HG02885 (cell line): ENCODE data around the gene ADGRG1.
A peak's percentile ranks its signal among the peaks of the same experiment; 100 is the strongest.

Source experiments
- ATAC-seq: cut with Tn5 transposase; IDR thresholded peaks from one replicate; pipeline ENCODE4 v1.9.1; 2021; ENCODE audit warnings: mild to moderate bottlenecking; ENCODE audit not compliant: unreplicated experiment, poor library complexity

The ADGRG1 gene

DNA sequence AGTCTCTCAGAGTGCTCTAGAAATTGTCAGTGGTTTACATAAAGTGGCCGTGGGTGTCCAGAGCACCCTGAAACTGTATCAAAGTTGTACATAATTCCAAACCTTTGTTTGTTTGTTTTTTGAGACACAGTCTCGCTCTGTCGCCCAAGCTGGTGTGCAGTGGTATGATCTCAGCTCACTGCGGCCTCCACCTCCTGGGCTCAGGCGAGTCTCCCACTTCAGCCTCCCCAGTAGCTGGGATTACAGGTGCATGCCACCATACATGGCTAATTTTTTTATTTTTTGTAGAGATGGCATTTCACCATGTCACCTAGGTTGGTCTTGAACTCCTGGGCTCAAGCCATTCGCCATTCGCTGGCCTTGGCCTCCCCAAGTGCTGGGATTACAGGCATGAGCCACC, 24.3 kb upstream of the ADGRG1 start:
- ATAC-seq, result no peak

DNA sequence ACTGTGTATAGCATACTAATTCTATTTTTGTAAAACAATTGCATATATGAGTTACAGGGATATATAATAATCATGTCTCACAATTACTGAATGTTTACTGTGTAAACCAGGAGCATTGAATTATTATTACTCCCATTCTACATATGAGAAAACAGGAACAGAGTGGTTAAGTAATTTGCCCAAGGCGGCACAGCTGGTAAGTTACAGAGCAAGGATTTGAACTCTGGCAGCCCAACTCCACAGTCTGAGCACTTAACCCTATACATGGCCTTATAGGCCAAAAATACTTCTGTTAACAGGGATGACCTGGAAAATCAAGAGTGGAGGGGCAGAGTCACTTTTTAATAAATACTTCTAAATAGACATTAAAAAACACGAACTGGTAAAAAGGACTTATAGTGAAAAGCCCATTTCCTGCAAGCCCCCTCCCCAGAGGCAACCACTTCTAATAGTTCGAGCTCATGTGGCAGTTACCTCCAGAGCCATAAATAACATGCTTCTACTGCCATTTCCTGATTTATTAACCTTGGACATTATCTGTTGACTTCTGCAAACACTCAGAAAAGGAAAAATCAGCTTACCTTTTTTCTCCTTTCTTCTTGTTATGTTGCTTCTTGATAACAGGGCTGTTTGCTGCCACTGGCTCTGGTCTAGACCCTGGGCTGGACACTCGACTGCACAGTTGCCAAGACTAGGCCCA, 22.1 kb upstream of the ADGRG1 start:
- ATAC-seq, result no peak

DNA sequence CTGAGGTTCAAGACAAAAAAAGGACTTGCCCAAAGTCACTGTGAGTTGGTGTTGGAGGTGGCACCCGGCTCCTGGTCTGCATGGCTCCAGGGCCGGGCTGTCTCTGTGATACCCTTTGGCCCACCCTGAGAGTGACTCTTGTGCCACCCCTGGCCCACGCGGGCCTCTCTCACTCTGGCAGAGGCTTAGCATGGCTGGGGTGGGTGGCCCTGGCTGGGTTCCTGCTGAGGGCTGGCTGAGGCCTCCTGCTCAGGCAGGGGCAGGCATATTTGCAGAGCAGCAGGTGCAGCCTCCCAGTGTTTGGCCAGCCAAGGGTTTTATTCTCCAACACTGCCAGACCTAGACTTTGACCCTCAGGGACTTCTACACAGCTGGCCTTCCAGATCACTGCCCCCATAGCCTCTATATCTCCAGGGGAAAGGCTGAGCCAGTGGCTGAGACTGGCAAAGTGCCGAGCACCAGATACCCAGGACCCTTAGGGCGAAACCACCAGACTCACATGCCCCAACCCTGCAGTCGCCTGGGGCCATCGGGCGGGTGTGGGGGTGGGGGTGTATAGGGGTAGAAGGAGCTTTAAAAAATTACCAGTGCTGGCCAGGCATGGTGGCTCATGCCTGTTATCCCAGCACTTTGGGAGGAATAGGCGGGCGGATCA, 21.5 kb upstream of the ADGRG1 start:
- no peak for ATAC-seq

DNA sequence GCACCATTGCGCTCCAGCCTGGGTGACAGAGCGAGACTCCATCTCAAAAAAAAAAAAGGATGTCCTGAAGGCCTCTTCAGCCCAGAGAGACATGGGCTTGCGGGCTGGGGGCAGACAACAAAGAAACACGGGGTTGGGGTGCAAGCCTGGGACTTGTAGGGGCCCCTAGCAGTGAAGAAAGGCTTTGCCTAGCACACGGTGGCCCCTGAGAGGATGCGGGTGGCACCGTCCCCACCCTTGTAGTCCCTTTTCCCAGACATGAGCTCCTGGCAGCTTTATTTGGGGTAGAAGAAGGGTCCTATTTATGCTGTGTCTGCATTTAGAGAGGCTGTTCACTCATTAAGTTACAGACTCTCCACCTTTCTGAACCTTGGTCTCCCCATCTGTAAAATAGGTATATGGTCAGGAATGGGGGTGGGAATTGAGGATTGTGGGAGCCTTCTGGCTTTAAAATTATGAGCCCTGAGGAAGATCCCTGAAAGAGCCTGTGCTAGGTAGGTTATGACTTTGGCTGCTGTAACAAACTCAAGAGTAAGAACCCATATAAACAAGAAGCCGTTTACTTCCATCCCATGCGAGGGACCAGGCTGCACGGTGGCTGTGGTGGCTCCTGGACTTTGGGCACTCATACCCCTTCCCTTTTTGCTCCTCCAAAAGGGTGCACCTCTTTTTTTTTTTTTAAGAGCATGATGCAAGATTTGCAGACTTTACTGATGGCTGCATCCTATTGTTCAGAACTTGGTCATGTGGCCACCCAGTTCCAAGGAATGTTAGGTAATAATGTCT, 20.6 kb upstream of the ADGRG1 start:
- ATAC-seq, result no peak

DNA sequence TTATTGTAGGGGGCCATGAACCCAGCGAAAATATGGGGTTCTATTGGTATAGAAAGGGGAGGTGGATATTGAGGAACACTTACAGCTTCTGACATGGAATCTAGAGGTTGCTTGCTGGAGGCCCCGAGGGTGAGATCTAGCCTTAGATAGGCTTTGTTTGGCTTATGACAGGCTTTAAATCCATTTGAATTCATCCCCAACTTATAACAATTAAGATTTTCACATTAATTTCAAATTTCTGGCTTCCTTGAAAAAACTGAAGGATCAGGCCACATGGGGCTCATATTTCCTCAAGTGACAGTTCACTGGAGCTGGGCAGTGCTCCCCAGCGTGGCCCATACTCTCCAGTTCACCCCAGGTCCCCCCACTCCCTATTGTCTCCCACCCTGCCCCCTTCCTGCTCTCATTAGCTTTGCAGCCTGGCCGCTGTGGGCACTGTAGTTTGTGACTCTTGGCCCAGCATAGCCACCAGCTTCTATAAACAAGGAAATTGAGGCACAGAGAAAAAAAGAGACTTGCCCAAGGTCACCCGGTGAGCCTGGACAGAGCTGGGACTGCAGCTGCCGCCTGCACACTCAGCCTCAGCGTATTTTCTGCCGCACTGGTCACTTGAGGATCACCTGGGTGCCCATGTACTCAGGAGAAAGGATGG, 19.8 kb upstream of the ADGRG1 start:
- no peak for ATAC-seq

DNA sequence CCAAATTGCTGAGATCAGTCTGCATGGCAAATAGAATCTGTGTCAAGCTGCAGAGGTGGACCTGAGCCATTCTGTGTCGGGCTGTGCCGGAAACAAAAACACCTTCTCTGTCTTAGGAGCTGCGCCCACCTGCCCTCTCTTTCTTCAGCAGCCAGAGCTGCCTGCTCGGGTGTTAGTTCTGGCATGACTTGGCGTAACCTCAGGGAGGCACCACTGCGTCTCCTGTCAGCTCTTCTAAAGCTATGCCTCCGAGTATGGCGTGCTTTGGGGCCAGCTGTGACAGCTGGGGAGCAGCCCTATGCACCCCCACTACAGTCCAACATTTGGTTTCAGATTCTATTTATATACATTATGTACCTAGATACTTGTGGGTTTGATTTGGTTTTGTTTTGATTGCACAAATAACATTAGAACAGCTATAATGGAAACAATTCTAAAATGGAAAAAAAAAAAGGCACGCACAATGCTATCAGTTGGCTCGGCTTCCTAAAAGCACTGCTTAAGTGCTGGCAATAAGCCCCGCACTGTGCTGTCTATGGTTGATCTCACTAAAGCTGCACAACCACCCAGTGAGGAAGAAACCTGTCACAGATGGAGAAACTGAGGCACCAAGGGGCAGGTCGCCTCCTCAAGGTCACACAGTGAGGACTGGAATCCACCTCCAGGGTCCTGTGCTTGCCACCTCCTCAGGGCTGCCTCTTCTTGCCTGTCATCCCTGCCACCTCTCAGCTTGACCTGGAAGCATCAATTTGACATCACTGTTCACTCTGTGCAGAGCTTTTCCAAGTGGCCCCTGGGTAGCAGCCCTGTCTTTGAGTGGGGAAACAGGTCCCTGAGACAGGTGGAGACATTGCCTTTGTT, 18.7 kb upstream of the ADGRG1 start:
- peak; percentile 92 for ATAC-seq

DNA sequence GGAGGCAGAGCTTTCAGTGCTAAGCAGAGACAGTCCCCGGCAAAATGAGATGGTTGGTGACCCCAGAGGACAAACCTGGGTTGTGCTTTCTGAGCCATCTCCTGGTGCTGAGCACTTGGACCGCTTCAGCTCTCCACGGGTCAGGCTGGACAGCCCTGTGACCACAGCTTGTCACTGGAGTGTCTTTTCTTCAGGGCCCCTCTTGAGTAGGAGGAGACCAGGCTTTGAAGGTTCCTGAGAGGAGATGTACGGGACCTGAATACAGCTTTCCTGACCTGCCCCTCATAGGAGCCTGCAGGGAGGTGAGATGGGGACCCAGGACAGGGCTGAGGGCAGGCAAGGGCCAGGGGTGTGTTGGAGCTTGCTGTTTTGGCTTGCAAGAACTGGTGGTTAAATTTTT, 17.8 kb upstream of the ADGRG1 start:
- no peak for ATAC-seq

DNA sequence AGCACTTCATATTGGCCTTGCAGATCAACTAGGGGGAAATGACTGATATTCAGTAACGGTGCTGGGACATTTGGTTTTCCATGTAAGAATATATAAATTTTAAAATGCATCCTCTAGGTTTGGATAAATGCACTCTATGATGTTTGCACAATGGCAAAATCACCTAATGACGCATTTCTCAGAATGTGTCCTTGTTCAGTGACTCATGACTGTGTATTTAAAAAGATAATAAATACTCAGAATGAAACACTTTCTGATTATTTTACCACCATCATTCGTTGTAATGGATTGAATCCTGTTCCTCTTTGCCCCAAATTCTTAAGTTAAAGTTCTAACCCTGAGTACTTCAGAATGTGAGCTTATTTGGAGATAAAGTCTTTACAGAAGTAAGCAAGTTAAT, 17.2 kb upstream of the ADGRG1 start:
- no peak for ATAC-seq

DNA sequence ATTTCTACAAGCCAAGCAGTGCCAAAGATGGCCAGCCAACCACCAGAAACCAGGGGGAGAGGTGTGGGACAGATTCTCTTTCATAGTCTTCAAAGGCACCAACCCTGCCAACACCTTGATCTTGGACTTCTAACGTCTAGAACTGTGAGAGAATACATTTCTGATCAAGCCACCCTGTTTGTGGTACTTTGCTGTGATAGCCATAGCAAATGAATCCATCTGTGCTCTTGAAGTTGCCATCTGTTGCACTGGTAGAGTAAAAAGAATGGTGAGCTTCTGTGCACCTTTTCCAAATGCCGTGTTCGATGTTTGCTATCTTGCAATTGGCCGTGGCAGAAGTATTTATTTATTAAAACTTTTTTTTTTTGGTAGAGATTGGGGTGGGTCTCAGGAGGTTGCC, 16.7 kb upstream of the ADGRG1 start:
- no peak for ATAC-seq

DNA sequence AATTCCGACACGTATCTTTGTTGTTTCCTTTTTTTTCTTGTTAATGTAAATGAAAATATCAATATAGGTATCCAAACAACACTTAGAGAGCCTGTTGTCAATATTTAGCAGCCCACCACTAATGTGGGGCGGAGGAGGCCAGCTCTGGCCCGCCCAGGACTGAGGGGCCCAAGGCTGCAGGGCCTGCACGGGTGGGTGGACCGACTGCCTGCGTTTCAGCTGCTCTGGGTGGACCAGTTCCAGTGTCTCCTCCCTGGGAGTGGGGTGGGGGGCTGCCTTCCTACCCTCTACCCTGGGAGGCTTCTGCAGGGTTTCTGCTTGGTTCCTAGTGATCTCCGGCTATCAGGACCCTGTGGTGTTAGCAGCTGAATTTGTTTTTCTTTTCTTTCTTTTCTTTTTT, 15.9 kb upstream of the ADGRG1 start:
- ATAC-seq, result no peak

DNA sequence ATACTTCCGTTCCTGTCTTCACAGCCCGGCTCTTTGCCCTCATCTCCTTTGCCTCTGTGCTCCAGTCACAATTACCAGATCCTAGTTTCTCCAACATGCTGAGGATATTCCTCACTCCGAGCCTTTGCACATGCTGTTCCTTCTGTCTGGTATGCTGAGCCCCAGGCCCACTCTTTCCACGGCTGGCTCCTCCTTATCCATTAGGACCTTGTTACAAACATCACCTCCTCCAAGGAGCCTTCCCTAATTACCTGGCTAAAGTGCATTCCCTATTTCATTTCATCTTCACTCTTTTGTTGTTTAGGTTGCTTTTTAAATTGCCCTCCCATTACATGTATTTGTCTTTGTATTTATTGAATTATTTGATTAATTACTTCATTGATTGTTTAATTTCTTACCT, 14.9 kb upstream of the ADGRG1 start:
- ATAC-seq, result no peak

DNA sequence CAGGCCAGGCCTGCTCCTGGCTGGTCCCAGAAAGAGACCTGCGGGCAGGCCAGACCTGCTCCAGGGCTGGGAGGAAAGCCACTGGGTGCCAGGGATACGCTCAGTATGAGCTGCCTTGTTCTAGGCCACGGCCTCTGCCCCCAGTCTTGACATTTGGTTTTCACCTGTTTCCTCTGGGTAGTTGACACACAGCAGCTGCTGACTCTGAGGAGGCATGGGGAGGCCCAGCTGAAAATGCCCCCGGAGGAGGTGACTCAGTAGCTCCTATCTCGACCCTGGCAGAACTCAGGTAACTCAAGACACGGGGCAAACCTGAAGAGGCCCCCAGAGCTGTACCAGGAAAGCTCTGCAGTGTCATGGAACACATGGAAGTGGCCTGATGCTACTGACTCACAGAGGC, 13.9 kb upstream of the ADGRG1 start:
- ATAC-seq, result no peak

DNA sequence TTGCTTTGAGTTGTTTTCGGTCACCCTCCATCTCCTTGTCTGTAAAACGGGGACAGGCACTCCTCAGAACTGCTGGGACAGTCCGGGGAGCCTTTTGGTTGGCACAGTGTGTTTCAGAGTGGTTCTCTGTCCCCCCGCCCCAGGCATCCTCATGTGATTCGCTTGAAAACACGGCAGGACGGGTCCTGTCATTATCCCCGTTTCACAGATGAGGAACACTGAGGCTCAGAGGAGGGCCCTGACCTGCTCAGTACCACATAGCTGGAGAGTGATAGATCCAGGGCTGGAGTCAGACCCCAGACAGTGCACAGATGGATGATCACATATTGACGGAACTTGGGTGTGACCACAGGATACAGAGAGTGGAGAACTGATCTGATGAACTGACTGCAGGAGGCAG, 13.5 kb upstream of the ADGRG1 start:
- no peak for ATAC-seq

DNA sequence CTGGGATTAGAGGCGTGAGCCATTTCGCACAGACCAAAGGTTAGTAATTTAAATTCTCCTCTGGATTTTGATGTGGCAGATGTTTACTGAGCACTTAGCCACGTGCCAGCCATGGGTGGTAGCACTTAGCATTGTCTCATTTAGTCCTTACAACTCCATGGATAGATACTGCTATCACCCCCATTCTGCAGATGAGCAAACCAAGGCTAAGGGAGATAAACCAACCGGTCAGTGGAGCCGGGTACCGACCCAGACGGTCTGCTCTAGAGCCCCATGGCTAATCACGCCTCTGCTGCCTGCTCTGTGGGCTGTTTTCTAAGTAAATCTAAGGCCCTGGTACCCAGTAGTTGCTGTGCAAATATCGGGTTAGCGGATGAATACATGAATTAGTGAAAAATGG, 12.6 kb upstream of the ADGRG1 start:
- no peak for ATAC-seq

DNA sequence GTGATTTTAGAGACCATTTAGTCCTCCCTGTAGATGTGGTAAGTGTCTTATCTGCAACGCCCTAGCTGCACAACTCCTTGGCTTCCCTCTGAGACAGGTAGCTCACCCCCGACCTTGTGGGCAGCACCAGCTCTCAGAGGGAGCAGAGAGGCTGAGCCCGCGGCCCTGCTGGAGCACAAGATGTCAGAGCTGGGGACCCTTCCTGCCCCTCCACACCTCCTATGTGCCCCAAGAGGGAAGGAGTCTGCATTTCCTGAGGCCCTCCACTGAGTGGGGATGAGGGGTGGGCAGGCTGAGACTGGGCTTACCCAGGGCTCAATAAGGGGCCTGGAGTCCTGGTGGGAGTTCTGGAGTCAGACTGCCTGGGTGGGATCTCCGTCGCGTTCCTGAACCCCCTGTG, 12.2 kb upstream of the ADGRG1 start:
- no peak for ATAC-seq

DNA sequence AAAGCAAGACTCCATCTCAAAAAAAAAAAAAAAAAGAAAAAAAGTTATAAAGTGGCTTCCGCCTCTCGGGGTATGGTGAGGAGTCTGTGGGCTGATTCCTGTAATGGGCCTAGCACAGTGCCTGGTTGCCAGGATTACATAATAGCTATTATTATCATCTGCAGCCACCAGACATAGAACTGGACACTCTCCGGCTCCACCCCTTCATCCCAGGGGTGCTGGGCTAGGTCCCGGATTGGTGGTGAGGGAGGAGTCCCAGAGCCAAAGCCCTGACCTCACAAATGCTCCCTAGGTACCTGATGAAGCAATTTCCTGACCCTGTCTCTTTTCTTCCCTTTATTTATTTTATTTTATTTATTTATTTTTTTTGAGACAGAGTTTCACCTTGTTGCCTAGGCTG, 11.6 kb upstream of the ADGRG1 start:
- no peak for ATAC-seq

DNA sequence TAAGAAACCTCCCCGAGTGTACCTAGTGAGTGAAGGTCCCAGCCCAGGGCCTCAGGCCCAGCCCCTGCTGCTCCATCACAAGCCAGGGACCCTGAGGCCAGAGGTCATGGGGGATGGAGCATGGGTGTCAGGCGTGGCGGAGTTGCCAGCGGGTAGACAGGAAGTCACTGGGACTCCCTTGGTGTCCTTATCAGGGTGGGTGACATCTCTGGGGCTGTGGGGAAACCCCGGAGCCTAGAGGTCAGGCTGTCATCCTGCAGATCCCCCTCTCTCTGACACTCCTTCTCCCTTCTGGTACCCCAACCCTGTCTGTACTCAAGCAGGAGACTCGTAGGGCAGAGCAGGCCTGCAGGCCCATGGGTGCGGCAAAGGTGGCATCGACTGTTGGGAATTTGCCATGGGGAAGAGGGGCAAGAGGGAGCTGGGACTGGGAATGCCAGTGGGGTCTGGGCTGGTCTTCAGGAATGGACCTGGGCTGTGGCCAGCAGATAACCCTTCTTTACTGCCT, 10.8 kb upstream of the ADGRG1 start:
- no peak for ATAC-seq

DNA sequence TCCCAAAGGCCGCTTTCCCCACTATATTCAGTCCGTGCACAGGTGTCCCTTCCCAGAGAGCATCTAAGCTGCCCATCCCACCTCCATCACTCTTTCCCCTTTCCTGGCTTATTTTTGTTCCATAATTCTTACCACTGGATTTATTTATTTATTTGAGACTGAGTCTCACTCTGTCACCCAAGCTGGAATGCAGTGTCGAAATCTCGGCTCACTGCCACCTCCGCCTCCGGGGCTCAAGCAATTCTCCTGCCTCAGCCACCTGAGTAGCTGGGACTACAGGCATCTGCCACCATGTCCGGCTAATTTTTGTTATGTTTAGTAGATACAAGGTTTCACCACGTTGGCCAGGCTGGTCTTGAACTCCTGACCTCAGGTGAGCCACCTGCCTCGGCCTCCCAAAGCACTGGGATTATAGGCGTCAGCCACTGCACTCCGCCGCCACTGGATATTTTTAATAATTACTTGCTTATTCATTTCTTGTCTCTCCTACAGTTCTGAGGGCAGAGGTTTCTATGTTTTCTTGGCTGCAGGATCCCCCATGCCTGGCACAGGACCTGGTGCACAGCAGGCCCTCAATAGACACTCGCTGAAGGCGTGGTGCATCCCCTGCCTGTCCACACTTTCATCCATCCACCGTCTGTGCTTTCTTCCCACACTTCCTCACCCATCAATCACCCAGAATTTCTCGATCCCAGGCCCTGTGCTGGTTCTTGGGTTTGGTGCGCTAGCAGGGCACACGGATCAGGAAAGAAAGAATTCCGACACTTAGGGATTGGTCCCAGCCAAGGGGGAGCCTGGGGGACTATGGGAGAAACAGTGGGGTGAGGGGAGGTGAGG, 9.9 kb upstream of the ADGRG1 start:
- no peak for ATAC-seq

DNA sequence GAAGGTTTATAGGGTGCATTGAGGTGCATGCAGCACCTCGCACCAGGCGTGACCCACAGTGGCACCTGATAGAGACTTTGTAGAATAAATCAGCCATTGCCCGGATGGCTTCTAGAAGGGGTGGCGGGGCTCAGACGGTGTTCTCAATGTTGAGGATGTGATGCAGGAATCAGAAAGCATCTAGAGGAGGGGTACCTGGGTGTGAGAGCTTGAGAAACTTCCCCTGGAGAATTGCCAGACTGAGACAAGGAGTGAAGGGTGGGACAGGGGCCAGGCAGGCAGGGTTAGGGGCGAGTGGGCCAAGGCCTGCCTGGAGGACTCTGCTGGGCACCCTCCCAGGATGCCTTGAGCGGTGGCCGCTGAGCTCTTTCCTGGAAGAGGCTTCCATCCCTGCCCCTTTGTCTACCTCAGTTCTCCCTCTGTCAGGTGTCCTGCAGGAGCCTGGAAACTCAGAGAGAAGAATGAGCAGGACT, 9.3 kb upstream of the ADGRG1 start:
- no peak for ATAC-seq
